Nephron (organoid): Measurements from ENCODE around the gene WDR12.

ENCODE experiments used
- H3K27ac Mint-ChIP-seq, 3 experiments: 2 replicates each; pipeline ENCODE4 v1.8.0; 2020; ENCODE audit warnings: mixed read lengths in 3 of 3, mild to moderate bottlenecking in 2 of 3, moderate library complexity in 1 of 3
- H3K27me3 Mint-ChIP-seq: 2 replicates; pipeline ENCODE4 v1.8.0; 2021; ENCODE audit warnings: low read depth, mild to moderate bottlenecking, moderate library complexity, mixed read lengths
- H3K36me3 Mint-ChIP-seq: 2 replicates; pipeline ENCODE4 v1.8.0; 2020; ENCODE audit warnings: low read depth, mixed read lengths
- H3K4me1 Mint-ChIP-seq: 2 replicates; pipeline ENCODE4 v1.8.0; 2020; ENCODE audit warnings: mixed read lengths
- H3K4me3 Mint-ChIP-seq, 3 experiments: 2 replicates each; pipeline ENCODE4 v1.8.0; 2020; ENCODE audit warnings: mild to moderate bottlenecking in 3 of 3, mixed read lengths in 3 of 3, moderate library complexity in 2 of 3
- H3K9me3 Mint-ChIP-seq: 2 replicates; pipeline ENCODE4 v1.8.0; 2020; ENCODE audit warnings: mixed read lengths
- CTCF ChIP-seq, 3 experiments: fragments of 200-600 bp; sonication (generic); IDR thresholded peaks; one replicate each; pipeline ENCODE4 v1.5.0; 2021; ENCODE audit warnings: antibody characterized with exemption in 3 of 3; ENCODE audit not compliant: unreplicated experiment in 3 of 3

The WDR12 gene

DNA sequence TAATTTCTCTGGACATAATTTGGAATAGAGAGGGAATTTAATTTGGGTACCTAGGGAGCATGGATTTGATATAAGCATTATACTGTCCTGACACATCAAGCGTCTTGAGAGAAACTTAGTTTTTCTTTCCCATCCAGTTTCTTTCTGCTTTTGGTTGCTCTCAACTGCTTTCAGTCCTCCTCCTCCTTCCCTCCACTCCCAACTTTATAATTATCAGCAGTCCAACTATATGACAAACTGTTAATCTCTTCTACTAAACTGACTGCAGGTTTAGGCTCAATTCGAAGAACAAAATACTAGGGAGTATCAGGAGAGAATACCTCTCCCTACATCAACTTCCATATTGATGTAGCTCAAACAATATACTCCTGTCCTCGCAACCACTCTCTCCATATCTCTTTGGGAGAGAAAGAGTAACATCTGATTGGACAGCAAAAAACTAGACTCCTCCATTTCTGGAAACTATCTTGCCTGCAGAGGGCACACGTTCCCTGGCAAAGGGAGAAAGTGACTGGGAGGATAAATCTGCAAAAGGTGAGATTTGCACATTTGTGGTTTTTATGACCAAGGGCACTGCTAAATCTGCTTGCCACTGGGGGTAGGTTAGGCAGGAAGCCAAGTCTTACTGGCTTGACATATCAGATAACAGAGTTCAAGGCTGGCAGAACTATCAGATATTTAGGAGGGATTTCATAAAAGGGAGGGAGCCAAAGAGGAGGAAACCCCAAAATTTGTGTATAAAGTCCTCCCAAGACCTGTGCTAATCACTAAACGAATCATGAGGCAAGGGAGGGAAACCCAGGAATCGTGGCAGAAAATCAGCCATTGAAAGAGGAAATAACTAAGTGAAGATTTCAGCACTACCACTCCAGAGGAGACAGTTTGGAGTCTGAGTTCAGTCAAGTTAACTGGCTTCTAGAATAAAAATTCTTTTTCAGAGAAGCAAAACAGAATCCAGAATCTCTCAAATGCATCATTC is 79.9 kb downstream of the WDR12 start:
- Mint-ChIP-seq H3K4me3 (no peak overlapping the region), H3K27me3 (no peaks in the 10 kb centered on the region), H3K9me3 (no peaks in the 10 kb centered on the region), H3K4me1 (peaks cover 7% of the 10 kb centered on the region), H3K36me3 (no peaks in the 10 kb centered on the region), H3K27ac (peak overlapping the region in 1 of 3 experiments; percentile 49)
- TF ChIP-seq CTCF (IDR thresholded peaks at IDR 0.05; ENCODE audit: unreplicated experiment in 3 of 3) = peak; percentile 40 to 51 (median 41)

- no peaks in the 10 kb centered on the region for H3K9me3 Mint-ChIP-seq
- no peak overlapping the region for H3K4me3 Mint-ChIP-seq
- peaks cover 9% of the 10 kb centered on the region for H3K4me1 Mint-ChIP-seq
- TF ChIP-seq CTCF (IDR thresholded peaks at IDR 0.05; ENCODE audit: unreplicated experiment in 3 of 3) = no peak
- no peaks in the 10 kb centered on the region for H3K27me3 Mint-ChIP-seq
- H3K27ac Mint-ChIP-seq = no peak overlapping the region
- peaks cover 4% of the 10 kb centered on the region for H3K36me3 Mint-ChIP-seq
Observed at GRCh38 chr2:202824901-202825300, 86.6 kb downstream of the WDR12 start.
